ENCODE results near the gene CBARP. TPM values are rescaled to one million over a fixed set of nuclear protein-coding genes. Genes with fewer than 3 reads are reported as not detected.
A peak's percentile ranks its signal among the peaks of the same experiment; 100 is the strongest.

Gene CBARP
- total and polyA plus RNA-seq, 9 of the 15 experiments (the other 6 are each of a cell fraction or from before 2014, with no cell fraction given) = 0.03 to 8.9 (median 1.2) TPM; not detected in 1

DNA sequence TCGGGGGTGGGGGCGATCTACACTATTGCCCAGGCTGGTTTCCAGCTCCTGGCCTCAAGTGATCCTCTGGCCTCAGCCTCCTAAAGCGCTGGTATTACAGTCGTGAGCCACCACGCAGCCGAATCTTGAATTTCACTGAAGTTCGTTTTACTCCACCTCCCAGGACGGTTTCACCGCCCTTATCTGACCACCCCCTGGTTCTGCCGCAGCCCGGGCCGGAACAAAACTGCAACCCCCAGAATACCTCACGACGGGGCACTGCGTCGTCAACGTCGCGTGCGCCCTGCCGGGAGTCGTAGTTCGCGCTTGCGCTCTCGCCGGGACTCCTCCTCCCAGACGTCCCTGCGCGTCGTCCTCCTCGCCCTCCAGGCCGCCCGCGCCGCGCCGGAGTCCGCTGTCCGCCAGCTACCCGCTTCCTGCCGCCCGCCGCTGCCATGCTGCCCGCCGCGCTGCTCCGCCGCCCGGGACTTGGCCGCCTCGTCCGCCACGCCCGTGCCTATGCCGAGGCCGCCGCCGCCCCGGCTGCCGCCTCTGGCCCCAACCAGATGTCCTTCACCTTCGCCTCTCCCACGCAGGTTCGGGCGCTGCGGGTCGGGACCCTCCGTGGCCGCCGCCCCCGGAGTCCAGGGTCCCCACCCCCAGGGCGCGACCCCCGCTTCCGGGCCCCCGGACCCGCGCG lies 3.8 kb upstream of the CBARP start, which contains the start of gene ATP5F1D (continued):
- TF ChIP-seq, protein P1, sequence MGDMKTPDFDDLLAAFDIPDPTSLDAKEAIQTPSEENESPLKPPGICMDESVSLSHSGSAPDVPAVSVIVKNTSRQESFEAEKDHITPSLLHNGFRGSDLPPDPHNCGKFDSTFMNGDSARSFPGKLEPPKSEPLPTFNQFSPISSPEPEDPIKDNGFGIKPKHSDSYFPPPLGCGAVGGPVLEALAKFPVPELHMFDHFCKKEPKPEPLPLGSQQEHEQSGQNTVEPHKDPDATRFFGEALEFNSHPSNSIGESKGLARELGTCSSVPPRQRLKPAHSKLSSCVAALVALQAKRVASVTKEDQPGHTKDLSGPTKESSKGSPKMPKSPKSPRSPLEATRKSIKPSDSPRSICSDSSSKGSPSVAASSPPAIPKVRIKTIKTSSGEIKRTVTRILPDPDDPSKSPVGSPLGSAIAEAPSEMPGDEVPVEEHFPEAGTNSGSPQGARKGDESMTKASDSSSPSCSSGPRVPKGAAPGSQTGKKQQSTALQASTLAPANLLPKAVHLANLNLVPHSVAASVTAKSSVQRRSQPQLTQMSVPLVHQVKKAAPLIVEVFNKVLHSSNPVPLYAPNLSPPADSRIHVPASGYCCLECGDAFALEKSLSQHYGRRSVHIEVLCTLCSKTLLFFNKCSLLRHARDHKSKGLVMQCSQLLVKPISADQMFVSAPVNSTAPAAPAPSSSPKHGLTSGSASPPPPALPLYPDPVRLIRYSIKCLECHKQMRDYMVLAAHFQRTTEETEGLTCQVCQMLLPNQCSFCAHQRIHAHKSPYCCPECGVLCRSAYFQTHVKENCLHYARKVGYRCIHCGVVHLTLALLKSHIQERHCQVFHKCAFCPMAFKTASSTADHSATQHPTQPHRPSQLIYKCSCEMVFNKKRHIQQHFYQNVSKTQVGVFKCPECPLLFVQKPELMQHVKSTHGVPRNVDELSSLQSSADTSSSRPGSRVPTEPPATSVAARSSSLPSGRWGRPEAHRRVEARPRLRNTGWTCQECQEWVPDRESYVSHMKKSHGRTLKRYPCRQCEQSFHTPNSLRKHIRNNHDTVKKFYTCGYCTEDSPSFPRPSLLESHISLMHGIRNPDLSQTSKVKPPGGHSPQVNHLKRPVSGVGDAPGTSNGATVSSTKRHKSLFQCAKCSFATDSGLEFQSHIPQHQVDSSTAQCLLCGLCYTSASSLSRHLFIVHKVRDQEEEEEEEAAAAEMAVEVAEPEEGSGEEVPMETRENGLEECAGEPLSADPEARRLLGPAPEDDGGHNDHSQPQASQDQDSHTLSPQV (IDR thresholded peaks at IDR 0.05) = 0 out of 2 replicates have a peak, but pooled peaks have one; percentile 42
- TF ChIP-seq, protein P2, sequence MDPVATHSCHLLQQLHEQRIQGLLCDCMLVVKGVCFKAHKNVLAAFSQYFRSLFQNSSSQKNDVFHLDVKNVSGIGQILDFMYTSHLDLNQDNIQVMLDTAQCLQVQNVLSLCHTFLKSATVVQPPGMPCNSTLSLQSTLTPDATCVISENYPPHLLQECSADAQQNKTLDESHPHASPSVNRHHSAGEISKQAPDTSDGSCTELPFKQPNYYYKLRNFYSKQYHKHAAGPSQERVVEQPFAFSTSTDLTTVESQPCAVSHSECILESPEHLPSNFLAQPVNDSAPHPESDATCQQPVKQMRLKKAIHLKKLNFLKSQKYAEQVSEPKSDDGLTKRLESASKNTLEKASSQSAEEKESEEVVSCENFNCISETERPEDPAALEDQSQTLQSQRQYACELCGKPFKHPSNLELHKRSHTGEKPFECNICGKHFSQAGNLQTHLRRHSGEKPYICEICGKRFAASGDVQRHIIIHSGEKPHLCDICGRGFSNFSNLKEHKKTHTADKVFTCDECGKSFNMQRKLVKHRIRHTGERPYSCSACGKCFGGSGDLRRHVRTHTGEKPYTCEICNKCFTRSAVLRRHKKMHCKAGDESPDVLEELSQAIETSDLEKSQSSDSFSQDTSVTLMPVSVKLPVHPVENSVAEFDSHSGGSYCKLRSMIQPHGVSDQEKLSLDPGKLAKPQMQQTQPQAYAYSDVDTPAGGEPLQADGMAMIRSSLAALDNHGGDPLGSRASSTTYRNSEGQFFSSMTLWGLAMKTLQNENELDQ (CRISPR knock-in tag; IDR thresholded peaks at IDR 0.05; ENCODE audit: borderline replicate concordance) = no peak
- TF ChIP-seq, protein P3, sequence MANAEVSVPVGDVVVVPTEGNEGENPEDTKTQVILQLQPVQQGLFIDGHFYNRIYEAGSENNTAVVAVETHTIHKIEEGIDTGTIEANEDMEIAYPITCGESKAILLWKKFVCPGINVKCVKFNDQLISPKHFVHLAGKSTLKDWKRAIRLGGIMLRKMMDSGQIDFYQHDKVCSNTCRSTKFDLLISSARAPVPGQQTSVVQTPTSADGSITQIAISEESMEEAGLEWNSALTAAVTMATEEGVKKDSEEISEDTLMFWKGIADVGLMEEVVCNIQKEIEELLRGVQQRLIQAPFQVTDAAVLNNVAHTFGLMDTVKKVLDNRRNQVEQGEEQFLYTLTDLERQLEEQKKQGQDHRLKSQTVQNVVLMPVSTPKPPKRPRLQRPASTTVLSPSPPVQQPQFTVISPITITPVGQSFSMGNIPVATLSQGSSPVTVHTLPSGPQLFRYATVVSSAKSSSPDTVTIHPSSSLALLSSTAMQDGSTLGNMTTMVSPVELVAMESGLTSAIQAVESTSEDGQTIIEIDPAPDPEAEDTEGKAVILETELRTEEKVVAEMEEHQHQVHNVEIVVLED (CRISPR knock-in tag; IDR thresholded peaks at IDR 0.05) = peak; percentile 99
- TF ChIP-seq KAT2B (IDR thresholded peaks at IDR 0.05; ENCODE audit: low read depth, low read length) (no peak), BRD9 (IDR thresholded peaks at IDR 0.05; ENCODE audit: low read depth, partially characterized antibody) (no peak), NELFE (IDR thresholded peaks at IDR 0.05; ENCODE audit: insufficient read depth, insufficient read length) (no peak), EGR1 (conservative IDR thresholded peaks at IDR 0.05) (peak; percentile 69; the same call in 1 of the 2 replicates), ZBTB7A (IDR thresholded peaks at IDR 0.05; ENCODE audit: borderline replicate concordance, control insufficient read depth, low read depth, low read length) (peak; percentile 69), CREBBP (IDR thresholded peaks at IDR 0.05; ENCODE audit: low read depth, low read length) (no peak), L3MBTL2 (IDR thresholded peaks at IDR 0.05) (peak; percentile 68), BRCA1 (IDR thresholded peaks at IDR 0.05) (no peak), BRCA1 (CRISPR knock-in tag; IDR thresholded peaks at IDR 0.05) (no peak), BACH1 (tag; IDR thresholded peaks at IDR 0.05) (no peak), SMARCA5 (IDR thresholded peaks at IDR 0.05) (no peak)
- TF ChIP-seq, protein P4, sequence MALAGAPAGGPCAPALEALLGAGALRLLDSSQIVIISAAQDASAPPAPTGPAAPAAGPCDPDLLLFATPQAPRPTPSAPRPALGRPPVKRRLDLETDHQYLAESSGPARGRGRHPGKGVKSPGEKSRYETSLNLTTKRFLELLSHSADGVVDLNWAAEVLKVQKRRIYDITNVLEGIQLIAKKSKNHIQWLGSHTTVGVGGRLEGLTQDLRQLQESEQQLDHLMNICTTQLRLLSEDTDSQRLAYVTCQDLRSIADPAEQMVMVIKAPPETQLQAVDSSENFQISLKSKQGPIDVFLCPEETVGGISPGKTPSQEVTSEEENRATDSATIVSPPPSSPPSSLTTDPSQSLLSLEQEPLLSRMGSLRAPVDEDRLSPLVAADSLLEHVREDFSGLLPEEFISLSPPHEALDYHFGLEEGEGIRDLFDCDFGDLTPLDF (CRISPR knock-in tag; IDR thresholded peaks at IDR 0.05) = no peak
- TF ChIP-seq, protein P5, sequence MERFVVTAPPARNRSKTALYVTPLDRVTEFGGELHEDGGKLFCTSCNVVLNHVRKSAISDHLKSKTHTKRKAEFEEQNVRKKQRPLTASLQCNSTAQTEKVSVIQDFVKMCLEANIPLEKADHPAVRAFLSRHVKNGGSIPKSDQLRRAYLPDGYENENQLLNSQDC (CRISPR knock-in tag; IDR thresholded peaks at IDR 0.05) = no peak
- TF ChIP-seq, protein P6, sequence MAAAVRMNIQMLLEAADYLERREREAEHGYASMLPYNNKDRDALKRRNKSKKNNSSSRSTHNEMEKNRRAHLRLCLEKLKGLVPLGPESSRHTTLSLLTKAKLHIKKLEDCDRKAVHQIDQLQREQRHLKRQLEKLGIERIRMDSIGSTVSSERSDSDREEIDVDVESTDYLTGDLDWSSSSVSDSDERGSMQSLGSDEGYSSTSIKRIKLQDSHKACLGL (CRISPR knock-in tag; IDR thresholded peaks at IDR 0.05; ENCODE audit: borderline replicate concordance, poor library complexity, severe bottlenecking) = peak; percentile 50

Measured in K562 (cell line).